ENCODE measurements around the gene RAB3A.

RAB3A gene

GRCh38 chr19:18197306-18197705 is 6.5 kb downstream of the RAB3A start:
- DNase-seq = no peak

GRCh38 chr19:18196511-18196845 is 7.4 kb downstream of the RAB3A start:
- no peak for DNase-seq

DNA sequence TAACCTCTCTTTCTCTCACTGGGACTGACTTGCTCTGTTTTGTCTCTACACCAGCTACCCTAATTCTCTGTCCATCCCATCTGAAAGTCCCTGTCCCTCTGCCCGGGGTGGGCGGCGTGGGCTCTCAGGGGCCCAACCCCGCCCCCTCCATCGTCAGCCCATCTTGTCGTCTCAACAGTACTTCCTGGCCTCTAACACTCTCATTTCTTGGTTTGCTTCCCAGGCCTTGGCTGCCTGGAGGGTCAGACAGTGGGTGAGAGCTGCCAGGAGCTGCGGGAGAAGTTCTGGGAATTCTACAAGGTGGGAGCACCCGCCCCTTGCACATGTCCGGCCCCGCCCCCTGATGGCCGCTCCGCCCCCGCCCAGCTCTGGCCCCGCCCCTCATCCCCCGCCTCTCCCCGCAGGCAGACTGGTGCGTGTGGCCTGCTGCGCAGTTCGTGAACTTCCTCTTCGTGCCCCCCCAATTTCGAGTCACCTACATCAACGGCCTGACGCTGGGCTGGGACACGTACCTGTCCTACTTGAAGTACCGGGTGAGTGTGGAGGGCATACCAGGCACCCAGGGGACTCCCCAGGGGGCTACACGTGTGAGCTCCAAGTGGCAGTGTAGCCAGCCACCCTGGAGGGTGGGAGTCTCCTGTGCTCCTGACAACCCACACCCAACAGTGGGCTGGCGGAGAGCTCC is 9.1 kb downstream of the RAB3A start:
- DNase-seq = peak; percentile 46

- DNase-seq = no peak
These were observed 9.7 kb downstream of the RAB3A start for GRCh38 chr19:18194181-18194530.

GRCh38 chr19:18193388-18194180 is 10.3 kb downstream of the RAB3A start:
- DNase-seq = no peak

DNA sequence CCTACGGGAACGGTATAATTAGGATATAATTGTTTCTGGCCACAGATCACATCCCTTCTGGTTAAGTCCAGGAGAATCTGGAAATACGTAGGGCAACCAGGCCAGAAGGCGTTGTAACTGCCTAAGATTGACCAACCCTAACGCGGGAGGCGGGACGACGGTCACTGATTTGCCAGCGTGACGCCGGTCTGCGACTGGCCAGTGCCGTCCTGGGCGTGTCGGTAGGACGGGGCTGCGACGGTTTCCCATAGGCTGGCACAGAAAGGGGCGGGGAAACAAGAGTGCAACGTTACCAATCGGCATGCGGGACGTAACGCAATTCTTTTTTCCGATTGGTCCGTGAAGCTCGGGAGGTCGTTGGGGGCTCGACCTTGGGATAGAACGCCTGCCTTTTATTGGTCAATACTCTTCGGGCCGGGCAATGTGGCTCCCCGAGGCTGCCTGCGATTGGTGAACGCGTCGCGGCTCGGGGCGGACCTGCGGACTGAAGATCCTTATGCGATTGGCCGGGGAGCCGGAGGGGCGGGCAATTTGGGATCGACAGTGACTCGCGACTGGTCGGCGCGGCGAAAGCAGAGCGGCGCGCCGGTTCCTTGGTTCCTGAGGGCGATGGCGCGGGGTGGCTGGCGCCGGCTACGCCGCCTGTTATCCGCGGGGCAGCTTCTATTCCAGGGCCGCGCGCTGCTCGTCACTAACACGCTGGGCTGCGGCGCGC is 11.0 kb downstream of the RAB3A start, which contains the start of gene MPV17L2:
MPV17L2 (plus strand) TSS at position 546 of the 715 bp plus-strand sequence; CDS start at position 610, 64 bp downstream.
- peak; percentile 100 for DNase-seq

DNA sequence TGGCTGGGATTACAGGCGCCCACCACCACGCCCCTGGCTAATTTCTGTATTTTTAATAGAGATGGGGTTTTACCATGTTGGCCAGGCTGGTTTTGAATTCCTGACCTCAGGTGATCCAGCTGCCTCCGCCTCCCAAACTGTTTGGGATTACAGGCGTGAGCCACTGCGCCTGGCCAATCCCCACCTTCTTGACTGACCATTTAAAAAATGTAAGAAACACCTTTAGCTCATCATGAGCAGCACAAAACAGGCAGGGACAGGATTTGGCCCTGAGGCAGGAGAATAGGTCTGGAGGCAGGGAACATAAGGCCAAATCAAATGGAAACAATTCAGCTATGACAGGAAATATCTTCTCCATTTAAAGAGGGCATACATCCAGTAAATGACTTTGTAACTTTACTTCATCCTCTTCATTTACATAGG is 12.2 kb downstream of the RAB3A start:
- no peak for DNase-seq

DNA sequence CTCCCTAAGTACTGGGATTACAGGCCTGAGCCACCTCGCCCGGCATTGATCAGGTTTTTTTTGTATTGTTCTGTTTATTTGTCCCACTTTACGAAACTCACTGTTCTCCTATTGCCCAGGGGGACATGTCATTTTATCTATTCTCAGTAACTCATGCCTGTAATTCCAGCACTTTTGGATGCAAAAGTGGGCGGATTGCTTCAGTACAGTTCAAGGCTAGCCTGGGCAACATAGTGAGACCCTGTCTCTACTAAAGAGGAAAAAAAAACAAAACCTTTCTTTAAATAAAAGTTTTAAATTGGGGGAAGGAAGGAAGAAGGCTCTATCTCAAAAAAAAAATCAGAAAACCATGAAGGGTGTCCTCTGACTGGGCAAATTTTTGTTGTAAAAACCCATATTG is 13.6 kb downstream of the RAB3A start:
- no peak for DNase-seq

DNA sequence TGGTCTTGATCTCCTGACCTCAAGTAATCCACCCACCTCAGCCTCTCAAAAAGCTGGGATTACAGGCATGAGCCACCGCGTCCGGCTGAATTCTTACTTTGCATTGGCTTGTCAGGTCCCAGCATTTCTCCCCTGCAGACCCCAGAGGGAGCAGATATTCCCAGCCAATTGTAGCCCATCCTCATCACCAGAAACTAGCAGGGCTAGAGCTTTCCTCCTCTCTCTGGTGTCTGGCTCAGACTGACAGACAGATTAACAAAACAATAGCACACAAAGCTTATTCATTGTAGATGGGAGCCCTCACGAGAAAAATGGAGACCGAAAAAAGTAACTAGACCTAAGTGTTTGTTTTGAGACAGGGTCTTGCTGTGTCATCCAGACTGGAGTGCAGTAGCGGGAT is 18.3 kb downstream of the RAB3A start:
- no peak for DNase-seq

DNA sequence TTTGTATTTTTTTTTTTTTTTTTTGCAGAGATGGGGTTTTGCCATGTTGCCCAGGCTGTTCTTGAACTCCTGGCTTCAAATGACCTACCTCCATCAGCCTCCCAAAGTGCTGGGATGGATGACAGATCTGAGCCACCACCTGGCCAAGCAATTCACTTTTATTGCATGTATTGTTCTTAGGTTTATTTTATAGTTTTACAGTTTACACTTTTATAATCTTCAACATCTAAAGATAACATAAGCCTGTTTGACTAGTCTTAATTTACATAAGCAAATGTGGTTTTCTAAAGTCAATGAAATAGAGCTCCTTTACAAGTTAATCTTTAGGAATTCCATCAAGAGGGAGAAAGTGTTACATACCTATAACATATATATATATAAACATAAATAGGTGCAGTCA is 20.3 kb downstream of the RAB3A start:
- no peak for DNase-seq

GRCh38 chr19:18179957-18180356 is 23.9 kb downstream of the RAB3A start:
- no peak for DNase-seq

- no peak for DNase-seq
These were observed 27.2 kb downstream of the RAB3A start for GRCh38 chr19:18176367-18177310.

DNA sequence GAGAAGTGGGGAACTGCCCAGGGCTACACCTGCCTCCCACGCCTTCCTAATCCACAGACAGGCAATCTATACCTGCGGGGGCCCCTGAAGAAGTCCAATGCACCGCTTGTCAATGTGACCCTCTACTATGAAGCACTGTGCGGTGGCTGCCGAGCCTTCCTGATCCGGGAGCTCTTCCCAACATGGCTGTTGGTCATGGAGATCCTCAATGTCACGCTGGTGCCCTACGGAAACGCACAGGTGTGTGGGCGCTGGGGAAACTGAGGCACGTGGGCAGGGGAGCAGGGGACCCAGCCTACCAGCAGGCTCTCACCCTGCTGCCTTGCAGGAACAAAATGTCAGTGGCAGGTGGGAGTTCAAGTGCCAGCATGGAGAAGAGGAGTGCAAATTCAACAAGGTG is 28.9 kb downstream of the RAB3A start:
- DNase-seq = no peak

DNA sequence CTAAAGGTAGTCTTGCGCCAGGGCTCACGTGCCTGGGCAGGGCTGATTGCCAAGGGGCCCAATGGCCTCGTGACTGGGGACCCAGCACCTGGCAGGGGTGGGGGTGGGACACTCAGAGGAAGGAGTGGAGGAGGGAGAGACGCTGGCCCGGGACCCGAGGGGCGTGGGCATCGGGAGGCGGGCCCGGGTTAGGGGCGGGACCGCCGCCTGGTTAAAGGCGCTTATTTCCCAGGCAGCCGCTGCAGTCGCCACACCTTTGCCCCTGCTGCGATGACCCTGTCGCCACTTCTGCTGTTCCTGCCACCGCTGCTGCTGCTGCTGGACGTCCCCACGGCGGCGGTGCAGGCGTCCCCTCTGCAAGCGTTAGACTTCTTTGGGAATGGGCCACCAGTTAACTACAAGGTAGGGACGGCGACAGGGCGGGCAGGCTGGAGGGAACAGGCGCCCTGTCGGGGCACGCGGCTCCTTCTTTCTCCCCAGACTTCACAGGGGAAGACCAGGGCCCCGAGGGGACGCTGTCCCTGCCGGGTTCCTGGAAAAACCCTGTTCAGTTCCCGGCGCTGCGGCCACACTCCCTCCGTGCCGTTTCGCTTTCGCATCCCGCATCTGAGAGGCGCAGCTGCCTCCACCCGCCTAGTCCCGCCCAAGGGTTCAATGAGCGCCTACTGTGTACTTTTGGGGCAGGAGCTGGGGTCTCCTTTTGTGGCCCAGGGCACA is 30.1 kb downstream of the RAB3A start, which contains the start of gene IFI30:
IFI30 (plus strand) TSS at position 242 of the 717 bp plus-strand sequence; CDS start at position 271, 29 bp downstream.
- DNase-seq = peak; percentile 72

DNA sequence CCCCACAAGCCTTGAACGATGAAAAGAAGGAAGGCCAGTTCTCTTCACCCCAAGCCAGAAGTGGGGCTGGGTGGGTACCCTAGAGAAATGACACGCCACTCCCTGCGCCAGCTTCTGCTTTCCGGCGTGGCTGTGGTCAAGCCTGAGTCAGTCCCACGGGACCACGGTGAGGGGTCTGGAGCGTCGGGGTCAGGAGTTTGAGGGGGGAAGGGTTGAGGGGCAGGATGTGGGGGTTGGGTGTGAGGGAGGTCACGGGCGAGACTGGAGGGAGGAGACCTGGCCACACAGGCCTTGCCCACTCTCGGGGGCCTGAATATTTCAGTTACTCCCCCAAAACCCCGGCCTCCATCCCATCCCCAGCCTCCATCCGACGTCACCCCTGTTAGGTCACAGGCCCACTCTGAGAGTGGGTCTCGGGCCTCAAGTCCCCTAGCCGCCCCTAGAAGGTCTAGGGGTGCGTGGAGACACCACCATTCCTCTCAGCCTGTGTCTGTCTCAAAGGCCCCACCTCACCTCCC is 30.7 kb downstream of the RAB3A start:
- peak; percentile 39 for DNase-seq

DNA sequence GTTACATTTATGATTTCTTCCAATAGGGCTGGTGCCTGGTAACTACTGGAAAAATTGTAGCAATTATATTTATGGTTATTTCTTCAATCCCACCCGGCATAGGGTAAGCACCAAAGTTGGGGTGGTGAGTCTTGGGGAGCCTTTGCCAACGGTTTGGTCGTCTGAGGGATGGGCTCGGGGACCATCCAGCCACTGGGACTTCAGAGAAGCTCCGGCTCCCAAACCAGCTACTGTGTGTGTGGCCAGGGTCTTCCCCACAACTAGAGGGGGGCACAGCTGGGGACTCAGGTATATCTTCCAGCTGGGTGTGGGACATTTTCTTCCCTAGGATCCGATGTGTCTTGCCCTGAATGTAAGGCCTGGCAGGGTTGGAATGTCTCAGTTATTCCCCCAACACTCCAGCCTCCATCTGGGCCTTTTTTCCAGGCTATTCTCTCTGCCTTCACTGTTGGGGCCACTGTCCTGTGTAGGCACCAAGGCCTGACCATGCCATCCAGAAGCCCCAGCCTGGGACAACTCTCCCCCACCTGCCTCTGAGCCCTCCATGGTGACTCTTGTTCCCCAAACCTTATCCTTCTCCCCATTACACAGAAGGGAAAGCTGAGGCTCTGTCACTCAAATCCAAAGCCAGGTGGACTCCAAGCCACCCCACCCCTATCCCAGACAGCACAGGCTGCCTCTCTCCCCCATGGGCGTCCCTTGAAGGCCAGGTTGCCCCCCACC is 31.4 kb downstream of the RAB3A start:
- no peak for DNase-seq

GRCh38 chr19:18171605-18172327 is 32.1 kb downstream of the RAB3A start:
- no peak for DNase-seq

- no peak for DNase-seq
These were observed 33.1 kb downstream of the RAB3A start for GRCh38 chr19:18170714-18171255.

GRCh38 chr19:18168673-18169381 is 35.0 kb downstream of the RAB3A start:
- no peak for DNase-seq

All from CD4-positive, alpha-beta T cell treated with Interleukin-10 for 1 hour (primary cell).